GM19099 (cell line): ENCODE data around the gene GRAMD1A.

ENCODE experiments used
- POLR2A ChIP-seq: IDR thresholded peaks from 3 replicates; pipeline ENCODE4 v1.6.1; 2011; ENCODE audit warnings: low read depth; ENCODE audit not compliant: insufficient read length; ENCODE audit errors: extremely low read depth

GRAMD1A gene

DNA sequence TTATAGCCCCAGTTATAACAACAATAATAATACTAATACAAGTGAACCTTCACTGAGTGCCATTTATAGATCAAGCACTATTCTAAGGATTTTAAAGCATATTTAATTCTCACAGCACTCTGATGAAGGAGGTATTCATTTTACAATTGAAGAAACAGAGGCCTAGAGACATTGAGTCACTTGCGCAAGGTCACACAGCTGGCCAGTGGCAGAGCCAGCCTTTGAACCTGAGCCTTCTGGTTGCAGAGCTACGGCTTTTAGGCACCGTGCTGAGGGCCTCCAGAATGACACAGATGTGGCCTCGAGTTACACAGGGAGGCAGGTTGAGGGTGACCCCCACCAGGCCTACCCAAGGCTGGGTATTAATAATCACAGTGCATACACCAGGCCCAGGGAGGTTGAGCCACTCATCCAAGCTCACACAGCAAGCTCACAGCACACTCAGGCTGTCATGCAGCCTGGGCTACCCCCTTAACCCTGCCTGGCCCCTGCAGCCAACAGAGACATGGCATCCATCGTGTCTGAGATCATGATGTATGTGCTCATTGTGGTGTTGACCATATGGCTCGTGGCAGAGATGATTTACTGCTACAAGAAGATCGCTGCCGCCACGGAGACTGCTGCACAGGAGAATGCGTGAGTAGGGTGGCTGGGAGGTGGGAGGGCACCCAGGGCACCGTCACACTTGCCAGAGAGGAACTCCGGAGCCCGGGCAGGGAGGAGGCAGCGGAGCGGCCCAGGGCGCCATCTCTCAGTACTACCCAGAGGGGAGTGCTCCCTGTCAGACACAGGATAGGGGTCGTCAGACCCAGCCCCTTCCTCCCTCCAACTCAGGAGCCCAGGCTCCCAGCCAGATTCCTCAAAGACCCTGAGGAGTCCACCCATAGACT lies 38.7 kb downstream of the GRAMD1A start:
- no peak for TF ChIP-seq POLR2A

DNA sequence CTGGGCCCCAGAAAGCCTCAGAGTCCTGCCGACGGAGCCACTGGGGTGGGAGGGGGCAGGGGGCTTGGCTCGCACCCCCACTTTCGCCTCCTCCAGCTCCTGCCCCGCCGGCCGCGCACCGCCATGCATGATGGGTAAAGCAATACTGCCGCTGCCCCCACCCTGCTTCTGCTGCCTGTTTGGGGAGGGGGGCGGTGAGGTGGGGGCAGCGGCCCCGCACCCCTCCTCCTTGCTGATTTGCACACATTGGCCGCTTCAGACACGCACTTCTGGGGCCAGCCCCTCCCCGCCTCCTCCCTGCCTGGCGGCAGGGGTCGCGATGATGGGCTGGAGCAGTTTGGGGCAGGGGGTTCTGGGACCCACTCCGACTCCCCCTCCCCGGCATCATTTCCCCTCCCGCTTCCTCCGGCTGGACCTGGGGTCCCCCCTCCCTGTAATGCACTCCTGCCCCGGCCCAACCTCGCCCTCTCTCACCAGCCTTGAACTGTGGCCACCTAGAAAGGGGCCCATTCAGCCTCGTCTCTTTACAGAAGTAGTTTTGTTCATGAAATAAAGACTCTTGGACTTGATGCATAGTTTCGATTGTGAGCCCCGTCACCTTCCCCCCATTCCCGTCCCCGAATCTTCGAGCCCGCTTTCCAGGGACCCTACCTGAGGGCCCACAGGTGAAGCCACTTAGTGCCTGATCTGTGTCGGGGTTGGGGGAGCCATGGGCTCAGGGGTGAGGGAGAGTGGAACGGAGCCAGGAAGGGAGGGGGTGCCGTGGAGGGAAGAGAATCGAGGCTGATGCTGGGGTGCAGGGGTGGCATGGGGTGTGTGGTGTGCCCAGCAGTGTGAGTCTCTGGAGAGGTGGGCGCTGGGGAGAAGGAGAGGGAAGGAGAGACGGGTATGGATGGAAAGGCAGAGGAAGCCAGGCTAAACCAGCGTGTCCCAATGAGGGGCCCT lies 40.0 kb downstream of the GRAMD1A start:
- TF ChIP-seq POLR2A = no peak

DNA sequence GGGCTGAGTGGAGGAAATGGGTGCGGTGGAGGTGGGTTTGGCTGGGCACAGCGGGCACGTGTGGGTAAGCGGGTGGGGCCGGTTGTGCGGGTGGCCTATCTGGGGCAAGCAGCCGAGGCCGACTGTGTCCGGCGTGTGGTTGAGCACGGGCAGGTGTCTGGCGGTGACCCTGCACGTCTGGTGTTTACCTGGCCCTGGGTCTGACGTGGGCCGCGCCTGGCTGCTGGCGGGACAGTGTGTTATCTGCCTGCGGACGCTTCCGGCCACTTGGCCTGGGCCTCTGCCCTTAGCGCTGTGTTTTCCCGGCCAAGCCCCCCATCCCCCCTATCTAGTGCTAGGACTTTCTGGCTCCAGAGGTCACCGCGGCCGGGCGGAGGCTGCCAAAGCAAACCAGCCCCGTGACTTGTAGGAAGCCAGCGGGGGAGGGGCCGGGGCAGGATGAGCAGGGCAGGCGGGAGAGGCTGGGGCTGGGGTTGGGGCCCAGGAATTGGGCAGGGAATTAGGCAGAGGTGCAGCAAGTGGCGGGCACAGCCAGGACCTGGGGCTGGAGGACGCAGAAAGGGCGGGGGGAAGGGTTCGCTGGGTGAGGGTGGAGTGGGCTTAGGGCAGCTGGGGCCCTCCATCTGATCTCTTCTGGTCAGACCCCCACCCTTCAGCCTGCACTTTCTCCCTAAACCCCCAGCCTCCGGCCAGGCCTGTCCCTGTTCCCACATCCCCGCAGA lies 40.9 kb downstream of the GRAMD1A start:
- TF ChIP-seq POLR2A = no peak

DNA sequence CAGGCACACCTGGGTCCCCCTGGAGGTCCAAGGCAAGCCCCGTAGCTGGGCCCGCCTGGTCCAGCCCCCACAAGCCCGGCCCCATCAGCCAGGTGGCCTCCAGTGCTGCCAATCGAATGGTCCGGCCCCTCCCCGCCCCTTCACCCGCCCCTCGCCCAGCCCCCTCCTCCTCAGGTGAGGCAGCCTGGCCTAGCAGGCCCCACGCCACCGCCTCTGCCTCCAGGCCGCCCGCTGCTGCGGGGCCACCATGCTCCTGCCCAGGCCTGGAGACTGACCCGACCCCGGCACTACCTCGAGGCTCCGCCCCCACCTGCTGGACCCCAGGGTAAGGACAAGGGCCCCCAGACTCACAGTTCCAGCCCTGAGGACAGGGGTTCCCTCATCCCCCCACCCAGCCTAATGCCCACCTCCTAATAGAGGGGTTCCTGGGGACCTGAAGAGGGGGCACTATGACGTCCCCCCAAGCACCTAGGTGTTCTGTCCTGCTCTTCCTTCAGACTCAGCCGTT lies 41.5 kb downstream of the GRAMD1A start, which contains the start of gene HPN:
Gene HPN (plus strand): TSS at position 174 of the 508 bp plus-strand sequence. CDS start 786 bp downstream, outside the sequence.
- no peak for TF ChIP-seq POLR2A

DNA sequence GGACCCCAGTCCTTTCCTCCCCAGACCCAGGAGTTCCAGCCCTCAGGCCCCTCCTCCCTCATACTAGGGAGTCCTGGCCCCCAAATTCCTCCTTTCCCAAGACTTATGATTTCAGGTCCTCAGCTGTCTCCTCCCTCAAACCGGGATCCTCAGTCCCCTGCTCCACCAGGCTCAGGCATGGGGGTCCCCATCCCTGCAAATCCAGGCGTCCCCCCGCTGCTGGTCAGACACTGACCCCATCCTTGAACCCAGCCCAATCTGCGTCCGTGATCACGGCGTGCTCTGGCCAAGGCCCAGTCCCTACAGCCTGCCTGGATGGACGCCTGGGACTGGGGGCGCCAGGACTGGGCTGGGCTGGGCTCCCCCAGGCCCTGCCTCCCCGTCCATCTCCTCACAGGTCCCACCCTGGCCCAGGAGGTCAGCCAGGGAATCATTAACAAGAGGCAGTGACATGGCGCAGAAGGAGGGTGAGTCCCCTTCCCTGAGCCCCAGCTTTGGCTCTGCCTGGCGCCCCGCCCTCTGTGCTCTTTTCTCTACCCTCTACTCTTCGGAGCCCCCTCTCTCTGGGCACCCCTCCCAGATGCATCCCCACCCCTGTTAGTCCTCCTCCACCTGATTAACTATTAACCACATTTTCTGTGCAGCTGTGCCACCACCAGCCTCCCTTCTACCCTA lies 42.1 kb downstream of the GRAMD1A start:
- no peak for TF ChIP-seq POLR2A

DNA sequence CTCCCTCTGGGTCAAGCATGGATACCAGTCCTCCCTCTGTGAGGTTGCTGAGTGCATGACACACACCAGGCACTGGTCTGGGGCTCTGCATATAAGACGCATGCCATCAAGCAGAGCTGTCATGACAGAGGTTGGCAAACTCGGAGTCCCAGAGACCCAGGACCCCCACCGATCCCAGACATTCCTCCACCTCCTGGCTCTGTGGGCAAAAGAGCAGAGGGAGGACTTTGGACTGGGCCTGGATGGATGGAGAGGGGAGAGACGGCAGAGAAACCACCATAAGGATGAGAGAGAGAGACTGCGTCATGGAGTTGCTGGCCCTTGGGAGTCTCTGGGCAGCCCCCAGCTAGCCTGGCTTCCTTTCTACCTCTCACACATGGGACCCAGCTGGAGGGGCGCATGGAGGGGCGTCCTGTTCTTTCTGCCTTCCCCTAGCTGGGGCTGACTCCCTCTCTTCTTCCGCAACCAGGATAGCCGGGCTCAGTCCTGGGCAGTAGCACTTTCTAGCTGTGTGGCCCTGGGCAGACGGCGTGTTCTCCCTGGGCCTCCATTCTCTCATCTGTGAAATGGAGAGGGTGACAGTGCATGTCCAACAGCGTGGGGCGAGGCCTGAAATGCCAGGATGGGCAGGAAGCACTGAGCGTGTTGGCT lies 43.0 kb downstream of the GRAMD1A start:
- TF ChIP-seq POLR2A = no peak

DNA sequence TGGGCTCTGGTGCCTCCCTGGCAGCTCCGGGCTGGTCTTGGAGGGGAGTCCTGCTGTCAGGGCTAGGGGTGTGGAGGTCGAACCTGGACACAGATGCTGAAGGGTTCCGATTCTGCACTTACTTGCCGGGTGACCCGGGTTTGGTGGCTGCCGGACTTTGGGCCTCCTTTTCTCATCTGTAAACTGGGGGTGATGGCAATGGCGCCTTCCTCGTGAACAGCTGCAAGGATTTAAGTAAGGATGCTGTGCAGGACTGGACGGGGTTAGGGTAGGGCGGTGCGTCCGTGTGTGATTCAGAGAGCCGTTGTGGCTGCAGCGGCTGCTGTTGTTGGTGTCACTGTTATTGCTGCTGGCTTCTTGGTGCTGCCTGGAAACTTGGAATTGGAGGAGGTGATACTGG lies 43.8 kb downstream of the GRAMD1A start:
- no peak for TF ChIP-seq POLR2A

DNA sequence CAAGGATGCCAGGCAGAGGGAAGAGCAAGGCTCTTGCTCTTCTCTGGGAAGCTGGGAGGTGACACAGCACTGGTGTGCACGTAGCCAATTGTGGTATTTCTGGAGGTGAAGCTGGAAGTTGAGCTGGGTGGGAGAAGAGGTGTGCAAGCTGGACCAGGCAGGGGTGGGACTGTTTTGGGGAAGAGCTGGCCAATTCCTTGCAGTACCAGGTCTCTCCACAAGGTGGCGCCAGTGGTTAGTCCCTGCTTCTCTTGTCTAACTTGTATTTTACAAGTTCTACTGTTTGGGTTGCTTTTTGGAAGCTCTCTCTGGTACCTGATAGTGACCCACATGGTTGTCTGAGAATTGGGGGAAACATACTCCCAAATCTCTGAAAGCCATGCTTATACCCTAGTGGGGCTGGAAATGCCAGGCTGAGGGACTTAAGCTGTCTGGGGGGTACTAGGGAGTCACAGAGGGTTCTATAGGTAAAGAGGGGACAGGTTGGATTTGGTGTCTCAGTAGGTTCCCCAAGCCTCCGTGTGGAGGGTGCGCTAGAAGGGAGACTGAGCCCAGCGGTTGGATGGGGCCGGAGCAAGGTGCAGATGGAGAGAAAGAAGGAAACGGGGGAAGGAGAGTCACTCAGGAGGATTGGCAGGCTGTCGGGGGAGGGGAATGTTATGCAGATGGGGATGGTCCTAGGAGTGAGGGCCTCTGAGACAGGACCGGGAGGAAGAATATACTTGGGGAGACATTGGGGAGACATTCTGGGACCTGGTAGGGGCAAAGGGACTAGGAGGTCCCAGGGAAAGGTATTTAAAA lies 44.4 kb downstream of the GRAMD1A start:
- TF ChIP-seq POLR2A = no peak

DNA sequence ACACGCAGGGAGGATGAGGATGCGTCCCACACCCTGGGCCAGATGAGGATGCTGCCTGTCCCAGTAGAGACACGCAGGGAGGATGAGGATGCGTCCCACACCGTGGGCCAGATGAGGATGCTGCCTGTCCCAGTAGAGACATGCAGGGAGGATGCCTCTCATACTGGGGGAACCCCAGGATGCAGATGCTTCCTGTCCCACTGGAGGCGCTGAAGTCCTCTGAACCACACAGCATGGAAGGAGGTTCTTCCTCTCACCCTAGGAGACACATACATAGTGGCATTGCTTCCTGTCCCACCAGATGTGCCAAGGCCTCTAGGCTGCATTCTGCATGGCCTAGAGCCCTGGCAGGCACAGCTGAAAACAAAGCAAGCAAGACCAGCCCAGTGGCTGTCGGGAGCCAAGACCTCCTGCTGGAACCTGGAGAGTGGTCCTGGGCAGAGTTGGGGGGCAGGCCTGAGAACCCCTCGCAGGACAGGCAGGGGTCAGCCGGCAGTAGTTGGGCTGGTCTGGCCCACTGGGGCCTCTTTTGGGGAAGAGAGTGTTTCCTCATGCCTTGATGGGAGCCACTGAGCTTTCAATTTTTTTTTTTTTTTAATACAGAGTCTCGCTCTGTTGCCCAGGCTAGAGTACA lies 45.7 kb downstream of the GRAMD1A start:
- TF ChIP-seq POLR2A = no peak

DNA sequence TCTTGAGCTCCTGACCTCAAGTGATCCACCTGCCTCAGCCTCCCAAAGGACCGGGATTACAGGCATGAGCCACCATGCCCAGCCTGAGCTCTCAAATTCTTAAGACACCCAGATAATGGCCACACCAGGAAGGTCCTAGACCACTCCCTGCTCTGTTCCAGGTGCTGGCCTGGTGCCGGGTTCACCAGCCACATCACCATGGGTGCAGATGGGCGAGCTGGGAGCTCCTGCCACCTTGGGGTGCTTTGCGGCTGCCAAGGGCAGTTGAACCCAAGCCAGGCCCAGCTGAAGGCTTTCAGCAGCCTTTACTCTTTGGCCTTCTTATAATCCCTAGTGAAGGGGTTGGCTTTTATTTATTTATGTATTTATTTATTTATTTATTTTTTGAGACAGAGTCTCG lies 46.3 kb downstream of the GRAMD1A start:
- TF ChIP-seq POLR2A = no peak

DNA sequence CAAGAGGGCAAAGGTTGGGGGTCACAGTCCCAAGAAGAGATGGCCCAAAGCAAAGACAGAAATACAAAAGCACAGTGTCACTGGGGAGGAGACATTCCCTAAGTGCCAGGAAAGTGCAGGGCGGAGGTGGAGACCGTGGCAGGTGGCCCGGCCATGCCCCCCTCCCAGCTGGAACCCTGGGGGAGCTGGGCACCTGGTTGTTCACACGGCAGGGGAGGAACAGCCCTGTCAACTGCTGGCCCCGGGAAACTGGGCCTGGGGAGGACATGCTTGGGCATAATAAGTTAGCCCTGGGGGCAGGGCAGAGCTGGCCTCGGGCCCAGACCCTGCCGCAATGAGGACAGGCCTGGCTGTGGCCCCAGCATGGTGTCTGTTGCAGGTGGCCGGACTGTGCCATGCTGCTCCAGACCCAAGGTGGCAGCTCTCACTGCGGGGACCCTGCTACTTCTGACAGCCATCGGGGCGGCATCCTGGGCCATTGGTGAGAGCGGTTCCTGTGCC lies 48.8 kb downstream of the GRAMD1A start:
- no peak for TF ChIP-seq POLR2A

DNA sequence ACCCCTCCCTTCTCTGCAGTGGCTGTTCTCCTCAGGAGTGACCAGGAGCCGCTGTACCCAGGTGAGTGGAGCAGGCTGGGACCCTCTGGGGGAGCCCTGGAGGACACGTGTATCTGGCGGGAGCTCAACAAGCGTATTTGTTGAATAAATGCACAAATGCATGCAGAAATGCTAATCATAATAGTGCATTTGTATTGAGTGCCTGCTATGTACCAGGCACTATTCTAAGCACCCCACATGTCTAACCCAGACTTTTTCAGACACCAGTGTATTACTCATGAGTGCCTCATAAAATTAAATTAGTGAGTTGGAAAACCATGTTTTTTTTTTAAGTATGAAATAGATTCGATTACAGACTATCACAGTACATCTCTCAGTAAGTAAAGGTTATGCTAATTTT lies 49.3 kb downstream of the GRAMD1A start:
- no peak for TF ChIP-seq POLR2A

DNA sequence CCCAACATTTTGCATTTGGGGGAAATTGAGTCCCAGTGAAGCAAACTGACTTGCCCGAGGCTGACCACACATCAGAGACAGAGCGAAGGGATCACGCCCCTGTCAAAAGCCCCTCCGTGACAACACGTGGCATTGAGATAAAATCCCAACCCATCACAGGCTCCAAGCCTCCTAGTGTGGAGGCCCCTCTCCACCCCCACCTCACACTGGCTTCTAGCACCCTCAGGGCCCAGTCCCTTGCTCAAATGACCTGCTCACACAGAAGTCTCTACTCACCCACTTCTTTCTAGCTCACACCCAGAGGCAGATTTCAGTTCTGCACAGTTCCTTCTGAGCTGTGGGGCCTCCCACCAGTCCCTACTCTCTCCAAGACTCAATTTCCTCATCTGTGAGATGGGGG lies 51.7 kb downstream of the GRAMD1A start:
- no peak for TF ChIP-seq POLR2A
